Adrenal gland (tissue), 5 donors: ENCODE data around the gene PLIN5.

ENCODE experiments used
- CTCF ChIP-seq, 6 experiments: fragments of 450-650 bp in 4 of 6; fragments of 200-600 bp in 2 of 6; sonication (generic) in 1 of 6; IDR thresholded peaks; 1 replicate in 5 of 6; 2 replicates in 1 of 6; pipeline versions ENCODE4 v1.5.1 to v1.8.0; 2016 to 2021; ENCODE audit warnings: antibody characterized with exemption in 6 of 6, mild to moderate bottlenecking in 2 of 6, moderate library complexity in 1 of 6
- POLR2A ChIP-seq, 2 donors: fragments of 450-650 bp; IDR thresholded peaks; one replicate each; pipeline ENCODE4 v1.6.1; 2017; ENCODE audit warnings: antibody characterized with exemption in 2 of 2, mild to moderate bottlenecking in 2 of 2, moderate library complexity in 1 of 2
- donor health status: DM: no; HTN: no; CAD: no.

GRCh38 chr19:4533835-4534424 is 1.1 kb downstream of the PLIN5 start:
- no peak for TF ChIP-seq CTCF (IDR thresholded peaks at IDR 0.05)
- TF ChIP-seq POLR2A (IDR thresholded peaks at IDR 0.05) = no peak
